HEK293 (cell line): Measurements from ENCODE around the gene ZNF296.
A peak's percentile ranks its signal among the peaks of the same experiment; 100 is the strongest.

Source experiments
- ELK4 ChIP-seq: IDR thresholded peaks from 2 replicates; pipeline ENCODE4 v1.6.1; 2011; ENCODE audit warnings: mild to moderate bottlenecking, low read depth, low read length, borderline replicate concordance
- HOXC10 ChIP-seq: sonication (generic); formaldehyde crosslinking; IDR thresholded peaks from 2 replicates; pipeline ENCODE4 v1.8.1; 2023; ENCODE audit warnings: mild to moderate bottlenecking, missing genetic modification reagents
- OVOL3 ChIP-seq: fragments of 450-650 bp; formaldehyde crosslinking; IDR thresholded peaks from 2 replicates; pipeline ENCODE4 v1.5.1; 2016; ENCODE audit warnings: missing biosample characterization, missing genetic modification characterization
- PRDM4 ChIP-seq: fragments of 450-650 bp; formaldehyde crosslinking; IDR thresholded peaks from 2 replicates; pipeline ENCODE4 v1.5.1; 2017; ENCODE audit warnings: missing biosample characterization, missing genetic modification characterization
- REST ChIP-seq: fragments of 450-650 bp; formaldehyde crosslinking; IDR thresholded peaks from 2 replicates; pipeline ENCODE4 v1.5.1; 2016; ENCODE audit warnings: missing biosample characterization, missing genetic modification characterization
- SALL2 ChIP-seq: fragments of 450-650 bp; formaldehyde crosslinking; IDR thresholded peaks from 2 replicates; pipeline ENCODE4 v1.5.0; 2017; ENCODE audit warnings: missing biosample characterization, mild to moderate bottlenecking, missing genetic modification characterization, borderline replicate concordance
- WT1 ChIP-seq: fragments of 450-650 bp; formaldehyde crosslinking; IDR thresholded peaks from 2 replicates; pipeline ENCODE4 v1.5.1; 2016; ENCODE audit warnings: missing biosample characterization, missing genetic modification characterization
- ZBTB1 ChIP-seq: fragments of 450-650 bp; formaldehyde crosslinking; IDR thresholded peaks from 2 replicates; pipeline ENCODE4 v1.5.1; 2016; ENCODE audit warnings: missing biosample characterization, missing genetic modification characterization
- ZBTB6 ChIP-seq: fragments of 450-650 bp; formaldehyde crosslinking; IDR thresholded peaks from 2 replicates; pipeline ENCODE4 v1.5.1; 2017; ENCODE audit warnings: missing biosample characterization, missing genetic modification characterization
- ZFHX2 ChIP-seq: fragments of 450-650 bp; formaldehyde crosslinking; conservative IDR thresholded peaks from 2 replicates; pipeline ENCODE4 v1.5.1; 2016; ENCODE audit warnings: missing biosample characterization, missing genetic modification characterization
- ZNF10 ChIP-seq: fragments of 450-650 bp; formaldehyde crosslinking; IDR thresholded peaks from 2 replicates; pipeline ENCODE4 v1.5.1; 2017; ENCODE audit warnings: missing biosample characterization, missing genetic modification characterization
- ZNF155 ChIP-seq: fragments of 450-650 bp; formaldehyde crosslinking; IDR thresholded peaks from 2 replicates; pipeline ENCODE4 v1.5.1; 2016; ENCODE audit warnings: missing biosample characterization, missing genetic modification characterization
- ZNF157 ChIP-seq: fragments of 450-650 bp; formaldehyde crosslinking; IDR thresholded peaks from 2 replicates; pipeline ENCODE4 v1.5.1; 2016; ENCODE audit warnings: missing biosample characterization, missing genetic modification characterization
- ZNF214 ChIP-seq: fragments of 450-650 bp; formaldehyde crosslinking; IDR thresholded peaks from 2 replicates; pipeline ENCODE4 v1.5.1; 2017; ENCODE audit warnings: missing biosample characterization, mild to moderate bottlenecking, missing genetic modification characterization, borderline replicate concordance
- ZNF223 ChIP-seq: fragments of 450-650 bp; formaldehyde crosslinking; IDR thresholded peaks from 2 replicates; pipeline ENCODE4 v1.5.1; 2016; ENCODE audit warnings: missing biosample characterization, missing genetic modification characterization
- ZNF335 ChIP-seq: fragments of 450-650 bp; formaldehyde crosslinking; conservative IDR thresholded peaks from 2 replicates; pipeline ENCODE4 v1.5.1; 2016; ENCODE audit warnings: missing biosample characterization, missing genetic modification characterization
- ZNF354C ChIP-seq: fragments of 450-650 bp; formaldehyde crosslinking; IDR thresholded peaks from 2 replicates; pipeline ENCODE4 v1.5.1; 2016; ENCODE audit warnings: missing biosample characterization, missing genetic modification characterization, low read depth, borderline replicate concordance
- ZNF37A ChIP-seq: fragments of 450-650 bp; IDR thresholded peaks from 2 replicates; pipeline ENCODE4 v1.5.1; 2018; ENCODE audit warnings: missing biosample characterization, missing genetic modification characterization
- ZNF518A ChIP-seq: fragments of 450-650 bp; formaldehyde crosslinking; conservative IDR thresholded peaks from 2 replicates; pipeline ENCODE4 v1.5.1; 2016; ENCODE audit warnings: low read depth, missing biosample characterization, missing genetic modification characterization
- ZNF558 ChIP-seq: fragments of 450-650 bp; formaldehyde crosslinking; IDR thresholded peaks from 2 replicates; pipeline ENCODE4 v1.5.1; 2016; ENCODE audit warnings: missing biosample characterization, missing genetic modification characterization
- ZNF701 ChIP-seq: fragments of 450-650 bp; formaldehyde crosslinking; IDR thresholded peaks from 2 replicates; pipeline ENCODE4 v1.5.1; 2016; ENCODE audit warnings: missing biosample characterization, missing genetic modification characterization
- ZNF704 ChIP-seq: fragments of 450-650 bp; formaldehyde crosslinking; IDR thresholded peaks from 2 replicates; pipeline ENCODE4 v1.5.1; 2016; ENCODE audit warnings: missing biosample characterization, missing genetic modification characterization
- ZNF707 ChIP-seq: fragments of 450-650 bp; formaldehyde crosslinking; IDR thresholded peaks from 2 replicates; pipeline ENCODE4 v1.5.1; 2016; ENCODE audit warnings: missing biosample characterization, missing genetic modification characterization
- ZNF792 ChIP-seq: fragments of 450-650 bp; formaldehyde crosslinking; IDR thresholded peaks from 2 replicates; pipeline ENCODE4 v1.5.1; 2016; ENCODE audit warnings: missing biosample characterization, missing genetic modification characterization

The ZNF296 gene

GRCh38 chr19:45092747-45093678 is 16.7 kb upstream of the ZNF296 start, which contains the start of gene PPP1R37 (continued):
- TF ChIP-seq ZNF214: no peak
- peak; percentile 42; the same call in 1 of the 2 replicates for TF ChIP-seq ZNF10 (tag by site-specific recombination)
- TF ChIP-seq ZNF701 (tag by site-specific recombination): no peak
- no peak for TF ChIP-seq ZNF354C (tag by site-specific recombination)
- TF ChIP-seq ZNF155 (tag by site-specific recombination): no peak
- no peak for TF ChIP-seq SALL2 (tag by site-specific recombination)
- TF ChIP-seq ZNF792 (tag by site-specific recombination): no peak
- no peak for TF ChIP-seq ZNF223 (tag by site-specific recombination)
- TF ChIP-seq ZBTB6 (tag by site-specific recombination): peak; percentile 59; the same call in 1 of the 2 replicates
- TF ChIP-seq ZNF558 (tag by site-specific recombination): no peak
- 0 out of 2 replicates have a peak, but pooled peaks have one; percentile 14 for TF ChIP-seq REST
- peak; percentile 51; the same call in 1 of the 2 replicates for TF ChIP-seq ZNF518A (tag by site-specific recombination)
- no peak for TF ChIP-seq ZNF707
- no peak for TF ChIP-seq ZNF157
- TF ChIP-seq OVOL3: peak; percentile 79; the same call in 1 of the 2 replicates
- TF ChIP-seq ZFHX2 (tag by site-specific recombination): peak; percentile 87
- TF ChIP-seq PRDM4 (tag by site-specific recombination): peak; percentile 68
- TF ChIP-seq ZNF704 (tag by site-specific recombination): no peak
- TF ChIP-seq HOXC10 (CRISPR knock-in tag): no peak
- no peak for TF ChIP-seq ZNF37A (tag by site-specific recombination)
- TF ChIP-seq ZNF335: peak; percentile 71; the same call in 1 of the 2 replicates
- no peak for TF ChIP-seq ZBTB1 (tag by site-specific recombination)
- TF ChIP-seq WT1: no peak
- no peak for TF ChIP-seq ELK4
